Activated naive CD4-positive, alpha-beta T cell treated with Interleukin-2 at 50 U/mL for 16 hours (primary cell): Measurements from ENCODE around the gene ATP5PD.
A peak's percentile ranks its signal among the peaks of the same experiment; 100 is the strongest.
"Not testable (repeated sequence)": the region's sequence is repeated elsewhere in the genome, so short reads cannot be mapped to it uniquely, and the experiment has no call there.

Experiments used
- DNase-seq: peaks from one replicate; pipeline ENCODE4 v3.0.0-alpha.2; 2020

Gene ATP5PD

DNA sequence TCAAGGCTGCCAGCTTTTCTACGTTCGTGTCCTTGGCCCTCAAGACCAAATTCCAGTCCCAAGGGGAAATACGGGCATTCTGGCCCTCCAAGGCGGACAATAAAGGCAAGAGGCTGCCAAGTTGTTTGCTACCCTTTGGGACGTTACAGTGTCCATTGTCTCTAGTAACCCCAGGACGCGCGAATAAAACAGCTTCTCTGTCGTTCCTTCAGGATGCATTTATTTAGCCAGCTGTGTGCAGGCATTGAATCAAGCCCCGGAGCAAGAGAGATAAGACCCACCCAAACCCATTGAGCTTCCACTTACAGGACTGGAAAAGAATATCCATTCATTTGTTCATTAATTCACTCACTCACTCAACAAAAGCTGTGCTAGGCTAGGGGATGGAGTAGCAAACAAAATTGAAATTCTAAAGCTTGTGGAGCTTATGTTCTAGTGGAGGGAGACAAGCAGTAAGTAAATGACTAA is 33.6 kb downstream of the ATP5PD start:
- DNase-seq, result no peak

DNA sequence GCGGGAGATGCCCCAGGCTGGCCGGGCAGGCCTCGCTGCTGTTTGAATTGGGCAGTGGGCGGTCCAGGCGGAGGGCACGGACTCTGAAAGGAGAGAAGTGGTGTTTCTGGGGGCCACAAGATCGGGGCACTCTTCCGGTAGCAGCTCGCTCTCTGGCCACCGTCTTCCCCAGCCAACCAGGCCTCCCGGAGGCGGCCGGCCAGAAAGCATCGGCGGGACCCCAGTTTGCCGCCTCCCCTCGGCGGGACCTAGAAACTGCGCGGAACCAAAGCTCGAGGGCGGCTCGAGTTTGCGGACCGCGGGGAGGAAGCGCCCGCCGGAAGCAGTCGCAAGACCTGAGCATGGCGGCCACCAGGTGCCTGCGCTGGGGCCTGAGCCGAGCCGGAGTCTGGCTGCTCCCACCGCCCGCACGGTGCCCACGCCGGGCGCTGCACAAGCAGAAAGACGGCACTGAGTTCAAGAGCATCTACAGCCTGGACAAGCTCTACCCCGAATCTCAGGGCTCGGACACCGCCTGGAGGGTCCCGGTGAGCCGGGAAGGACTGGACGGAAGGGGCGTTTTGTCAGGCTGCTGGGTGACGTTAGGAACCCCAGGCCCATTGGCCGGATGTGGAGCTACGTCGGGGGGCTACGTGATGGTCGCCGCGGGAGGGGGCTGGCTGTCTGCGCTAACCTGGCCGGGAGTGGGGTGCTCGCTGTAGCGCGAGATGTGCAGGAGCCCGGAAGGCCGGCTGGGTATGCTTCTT is 34.2 kb downstream of the ATP5PD start, which contains the start of gene MRPL58:
MRPL58 (plus strand) TSS at position 325 of the 746 bp plus-strand sequence; CDS start at position 342, 17 bp downstream.
- DNase-seq, result peak; percentile 84

DNA sequence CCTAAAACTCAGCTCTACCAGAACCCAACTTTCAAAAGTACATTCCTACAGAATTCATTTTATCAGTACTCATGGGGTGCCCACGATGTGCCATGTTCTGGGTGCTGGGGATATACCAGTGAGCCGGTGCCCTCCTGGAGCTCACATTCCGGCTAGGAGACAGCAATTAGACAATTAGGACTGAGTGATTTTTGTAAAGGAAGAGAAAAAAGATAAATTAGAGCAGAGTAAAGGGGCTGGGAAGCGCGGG is 34.7 kb downstream of the ATP5PD start:
- no peak for DNase-seq

DNA sequence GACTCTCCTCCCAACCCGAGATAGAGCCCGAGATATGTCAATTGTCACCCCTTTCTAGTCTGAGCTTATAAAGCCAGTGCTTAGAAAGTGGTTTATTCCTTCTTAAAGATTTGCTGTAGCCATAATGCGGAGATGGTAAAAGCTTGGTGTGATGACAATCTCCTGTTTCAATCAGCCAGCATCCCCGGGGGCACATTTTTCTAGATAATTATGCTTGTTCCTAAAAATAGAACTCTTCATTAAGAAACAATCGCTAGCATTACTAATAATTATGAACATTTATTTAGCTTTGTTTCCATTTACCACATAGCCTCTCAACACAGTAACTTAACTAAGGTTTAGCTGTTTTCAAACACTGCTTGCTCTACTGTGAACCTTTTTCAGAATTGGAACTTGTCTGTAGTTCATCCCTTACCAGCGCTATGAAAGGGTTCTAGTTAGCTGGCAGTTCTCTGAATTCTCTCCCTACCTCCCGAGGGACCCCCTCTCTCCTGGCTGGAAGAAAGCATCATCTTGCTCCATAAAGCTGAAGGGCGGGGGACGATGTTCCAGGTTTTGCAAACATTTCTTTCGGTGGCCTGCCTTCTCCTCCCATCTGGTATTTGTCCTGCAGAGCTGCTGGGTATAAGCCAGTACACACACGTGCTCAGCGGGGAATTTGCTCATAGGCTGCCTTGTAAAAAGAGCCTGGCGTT is 35.2 kb downstream of the ATP5PD start:
- DNase-seq, result no peak

DNA sequence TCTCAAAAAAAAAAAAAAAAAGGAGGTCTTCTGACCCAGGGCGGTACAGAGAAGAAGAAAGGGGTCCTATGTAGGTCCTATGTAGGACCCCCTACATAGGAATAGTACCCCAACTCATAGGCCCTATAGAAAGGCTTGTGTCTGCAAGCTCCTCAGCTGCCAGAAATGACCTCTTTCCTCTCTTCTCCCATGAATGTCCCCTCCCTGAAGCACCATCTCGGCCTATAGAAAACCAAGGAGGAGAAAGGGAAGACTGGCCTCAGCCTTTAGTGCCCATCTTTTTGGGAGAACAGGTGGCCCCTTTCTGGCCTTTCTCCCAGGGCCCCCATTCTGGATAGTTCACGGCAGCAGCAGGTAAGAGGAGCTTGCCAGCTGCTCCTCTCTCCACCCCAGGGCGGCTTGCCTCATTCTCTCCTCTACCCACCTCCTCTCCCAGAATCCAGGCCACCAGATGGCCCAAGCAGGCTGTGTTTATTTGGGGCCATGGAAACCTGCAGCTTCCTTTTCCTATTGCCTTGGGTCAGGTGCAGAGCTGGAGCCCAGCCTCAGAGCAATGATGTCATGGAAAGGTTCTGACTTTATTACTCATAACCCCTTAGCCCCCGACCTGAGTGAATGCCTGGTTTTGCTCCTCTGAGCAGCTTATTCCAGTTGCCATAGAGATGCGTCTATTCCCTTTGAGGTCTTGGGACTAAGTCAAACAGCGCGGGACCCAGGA is 35.9 kb downstream of the ATP5PD start:
- no peak for DNase-seq

DNA sequence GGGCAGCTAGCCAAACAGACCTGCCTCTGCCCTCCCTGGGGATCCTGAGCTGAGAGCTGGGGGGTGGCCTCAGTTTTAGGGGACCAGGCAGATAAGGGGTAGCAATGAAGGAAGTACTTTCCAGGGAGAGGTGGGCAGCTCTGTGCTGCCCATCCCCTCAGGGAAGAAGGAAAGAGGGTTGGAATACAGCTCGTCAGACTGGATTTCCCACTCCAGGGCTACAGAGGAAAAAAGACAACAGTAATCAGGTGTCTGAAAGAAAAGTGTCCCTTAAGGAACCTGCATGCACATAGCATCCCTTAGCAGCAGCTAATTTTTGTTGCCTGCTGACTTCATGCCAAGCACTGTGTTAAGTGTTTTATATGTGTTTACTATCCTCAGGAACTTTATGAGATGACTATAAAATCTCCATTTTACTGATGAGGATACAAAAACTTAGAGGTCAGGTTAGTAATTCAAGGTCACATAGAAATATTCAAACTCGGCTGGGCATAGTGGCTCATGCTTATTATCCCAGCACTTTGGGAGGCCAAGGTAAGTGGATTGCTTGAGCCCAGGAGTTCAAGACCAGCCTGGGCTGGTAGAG is 37.5 kb downstream of the ATP5PD start:
- no peak for DNase-seq

DNA sequence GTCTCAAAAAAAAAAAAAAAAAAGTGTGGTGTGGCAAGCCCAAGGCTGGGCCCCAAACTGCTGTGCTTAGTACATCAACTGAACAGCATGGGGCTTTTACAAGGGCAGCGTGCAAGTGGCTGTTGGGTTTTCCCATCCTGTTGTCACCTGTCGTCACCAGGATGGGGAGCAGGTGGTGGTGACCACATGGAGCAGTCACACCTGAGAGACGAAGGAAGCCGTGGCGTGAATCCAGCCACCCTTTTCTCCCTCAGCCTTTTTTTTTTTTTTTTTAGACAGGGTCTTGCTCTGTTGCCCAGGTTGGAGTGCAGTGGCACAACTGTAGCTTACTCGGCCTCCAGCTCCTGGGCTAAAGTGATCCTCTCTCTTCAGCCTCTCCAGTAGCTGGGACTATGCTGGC is 38.4 kb downstream of the ATP5PD start:
- DNase-seq, result no peak

DNA sequence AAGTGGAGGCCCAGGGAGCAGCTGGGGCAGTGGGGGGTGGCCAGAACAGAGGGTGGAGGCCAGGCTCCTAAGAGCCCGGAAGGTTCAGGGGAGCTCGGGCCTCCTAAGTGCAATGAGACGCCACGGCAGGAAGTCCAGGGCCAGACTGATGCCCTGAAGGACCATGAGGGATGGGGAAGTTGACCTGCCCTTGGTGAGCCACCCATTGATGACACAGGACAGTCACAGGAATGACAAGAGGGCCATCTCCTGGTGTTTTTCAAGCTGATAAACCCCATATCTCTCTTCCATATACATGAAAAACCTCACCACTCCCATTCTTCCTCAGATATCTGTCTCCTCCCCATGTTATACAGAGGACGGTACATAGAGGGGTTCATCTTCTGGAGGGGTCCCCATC is 40.1 kb downstream of the ATP5PD start:
- no peak for DNase-seq

DNA sequence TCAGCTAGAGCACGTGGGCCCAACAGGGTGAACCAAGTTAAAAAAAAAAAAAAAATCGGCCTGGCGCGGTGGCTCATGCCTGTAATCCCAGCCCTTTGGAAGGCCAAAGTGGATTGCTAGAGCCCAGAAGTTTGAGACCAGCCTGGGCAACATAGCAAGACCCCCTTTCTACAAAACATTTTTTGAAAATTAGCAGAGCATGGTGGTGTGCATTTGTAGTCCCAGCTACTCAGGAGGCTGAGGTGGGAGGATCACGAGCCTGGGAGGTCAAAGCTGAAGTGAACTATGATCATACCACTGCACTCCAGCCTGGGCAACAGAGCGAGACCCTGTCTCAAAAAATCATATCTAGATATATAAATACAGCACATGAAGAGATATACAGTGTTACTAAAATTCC is 40.7 kb downstream of the ATP5PD start:
- DNase-seq, result not testable (repeated sequence)

DNA sequence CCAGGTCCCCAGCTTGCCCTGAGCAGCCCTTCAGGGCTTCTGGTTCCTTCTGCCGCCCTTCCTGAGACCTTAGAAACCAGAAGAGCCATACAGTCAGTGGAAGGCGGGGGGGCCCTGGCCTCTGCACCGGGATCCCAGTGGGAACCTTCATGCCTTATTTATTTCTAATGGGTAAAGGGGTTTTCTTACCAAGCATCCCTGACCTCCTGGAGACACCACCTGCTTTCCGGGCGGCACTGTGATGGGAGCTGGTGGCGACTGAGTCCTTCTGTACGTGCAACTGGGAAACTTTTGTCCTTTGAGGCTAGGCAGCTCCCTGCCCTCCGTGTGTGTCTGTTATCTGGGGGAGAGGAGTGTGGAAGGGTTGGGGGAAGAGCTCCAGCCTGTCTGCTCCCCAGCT is 41.5 kb downstream of the ATP5PD start:
- no peak for DNase-seq

DNA sequence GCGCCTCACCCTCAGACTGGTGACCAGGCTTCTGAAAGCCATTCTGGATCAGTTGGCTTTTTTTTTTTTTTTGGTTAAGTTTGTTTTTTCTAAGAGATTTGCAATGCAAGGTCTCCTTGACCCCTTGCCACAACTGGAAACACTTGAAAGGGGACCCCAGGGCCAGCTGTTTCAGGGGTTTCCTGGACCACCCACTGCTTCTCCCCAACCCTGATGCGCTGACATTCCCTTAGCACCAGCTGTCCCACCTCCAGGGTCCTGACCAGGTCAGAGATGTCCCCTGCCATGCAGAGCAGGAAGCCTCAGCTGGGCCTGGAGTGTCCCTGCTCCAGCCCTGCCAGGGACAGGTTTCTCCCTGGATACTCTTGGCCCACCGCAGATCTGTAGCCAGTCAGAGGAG is 42.4 kb downstream of the ATP5PD start:
- DNase-seq, result no peak

DNA sequence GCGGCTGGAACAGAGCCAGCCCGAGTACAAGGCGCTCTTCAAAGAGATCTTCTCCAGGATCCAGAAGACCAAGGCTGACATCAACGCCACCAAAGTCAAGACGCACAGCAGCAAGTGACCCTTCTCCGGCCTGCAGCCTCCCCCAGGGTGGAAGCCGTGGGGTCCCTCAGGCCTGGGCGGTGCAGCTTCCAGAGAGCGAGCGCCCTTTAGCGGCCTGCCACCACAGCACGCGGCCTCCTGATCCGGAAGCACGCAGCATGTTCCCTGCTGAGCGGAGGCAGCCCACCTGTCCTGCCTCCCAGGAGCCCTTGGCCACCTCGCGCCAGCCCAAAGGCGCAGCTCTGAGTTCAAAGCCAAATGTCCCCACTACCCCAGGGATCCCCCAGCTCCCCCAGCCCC is 42.8 kb downstream of the ATP5PD start:
- no peak for DNase-seq

DNA sequence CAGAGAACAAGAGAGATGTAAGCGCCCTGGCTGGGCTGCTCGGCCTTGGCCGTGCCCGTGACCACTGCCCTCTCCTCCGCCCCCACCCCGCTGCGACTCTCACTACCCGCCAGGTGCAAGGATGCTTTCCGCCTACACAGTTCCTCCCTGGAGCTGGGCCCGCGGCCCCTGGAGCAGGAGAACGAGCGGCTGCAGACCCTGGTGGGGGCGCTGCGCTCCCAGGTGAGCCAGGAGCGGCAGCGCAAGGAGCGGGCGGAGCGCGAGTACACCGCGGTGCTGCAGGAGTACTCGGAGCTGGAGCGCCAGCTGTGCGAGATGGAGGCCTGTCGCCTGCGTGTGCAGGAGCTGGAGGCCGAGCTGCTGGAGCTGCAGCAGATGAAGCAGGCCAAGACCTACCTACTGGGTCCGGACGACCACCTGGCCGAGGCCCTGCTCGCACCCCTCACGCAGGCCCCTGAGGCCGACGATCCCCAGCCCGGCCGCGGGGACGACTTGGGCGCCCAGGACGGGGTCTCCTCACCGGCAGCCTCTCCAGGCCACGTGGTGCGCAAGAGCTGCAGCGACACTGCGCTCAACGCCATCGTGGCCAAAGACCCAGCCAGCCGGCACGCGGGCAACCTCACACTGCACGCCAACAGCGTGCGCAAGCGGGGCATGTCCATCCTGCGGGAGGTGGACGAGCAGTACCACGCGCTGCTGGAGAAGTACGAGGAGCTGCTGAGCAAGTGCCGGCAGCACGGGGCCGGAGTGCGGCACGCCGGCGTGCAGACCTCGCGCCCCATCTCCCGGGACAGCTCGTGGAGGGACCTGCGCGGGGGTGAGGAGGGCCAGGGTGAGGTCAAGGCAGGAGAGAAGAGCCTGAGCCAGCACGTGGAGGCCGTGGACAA is 43.5 kb downstream of the ATP5PD start:
- DNase-seq, result no peak

DNA sequence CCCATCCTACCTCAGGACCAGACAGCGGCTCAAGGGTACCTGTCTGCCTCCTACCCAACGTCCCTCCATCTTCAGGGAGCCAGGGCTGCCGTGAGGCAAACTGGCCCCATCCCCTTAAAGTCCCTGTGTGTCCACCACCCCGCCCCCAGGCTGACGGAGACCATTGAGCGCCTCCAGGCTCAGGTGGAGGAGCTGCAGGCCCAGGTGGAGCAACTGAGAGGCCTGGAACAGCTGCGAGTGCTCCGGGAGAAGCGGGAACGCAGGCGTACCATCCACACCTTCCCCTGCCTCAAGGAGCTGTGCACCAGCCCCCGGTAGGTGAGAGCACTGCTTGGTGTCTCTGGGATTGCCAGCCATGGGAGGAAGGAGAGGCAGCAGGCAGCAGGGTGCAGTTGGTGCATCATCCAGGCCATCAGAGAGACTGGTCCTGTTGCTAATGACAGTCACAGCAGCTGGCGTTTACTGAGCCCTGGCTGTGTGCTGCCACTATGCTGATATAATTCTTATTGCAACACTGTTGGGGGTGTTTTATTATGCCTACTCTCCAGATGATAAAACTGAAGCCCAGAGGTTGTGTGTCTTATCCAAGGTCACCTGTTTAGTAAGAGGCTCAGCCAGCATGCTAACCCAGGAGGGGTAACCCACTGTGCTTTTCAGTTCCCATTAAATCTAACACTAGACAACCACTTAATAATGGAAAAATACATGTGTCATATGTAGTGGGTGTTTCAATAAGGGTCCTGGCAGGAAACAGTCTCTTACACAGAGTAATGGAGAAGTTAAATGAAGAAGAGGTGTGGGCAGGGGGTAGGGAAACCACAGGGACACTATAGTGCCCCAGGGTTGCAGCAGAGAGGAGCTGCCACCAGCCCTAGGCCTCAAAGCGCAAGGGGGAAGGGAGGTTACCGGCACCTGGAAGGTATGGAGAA is 44.6 kb downstream of the ATP5PD start:
- no peak for DNase-seq

DNA sequence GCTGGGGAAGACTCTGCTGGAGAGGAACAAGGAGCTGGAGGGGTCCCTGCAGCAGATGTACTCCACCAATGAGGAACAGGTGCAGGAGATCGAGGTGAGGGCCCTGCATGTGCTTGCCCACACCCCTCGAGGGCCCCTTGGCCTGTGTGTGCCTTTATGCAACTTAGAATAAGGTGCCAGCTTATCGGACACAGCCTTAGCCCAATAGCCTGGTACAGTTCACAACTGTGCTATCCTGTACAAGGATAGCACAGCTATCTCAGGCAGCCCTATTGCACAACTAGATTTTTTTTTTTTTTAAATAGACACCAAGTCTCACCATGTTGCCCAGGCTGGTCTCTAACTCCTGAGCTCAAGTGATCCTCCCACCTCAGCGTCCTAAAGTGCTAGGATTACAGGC is 47.2 kb downstream of the ATP5PD start:
- no peak for DNase-seq

DNA sequence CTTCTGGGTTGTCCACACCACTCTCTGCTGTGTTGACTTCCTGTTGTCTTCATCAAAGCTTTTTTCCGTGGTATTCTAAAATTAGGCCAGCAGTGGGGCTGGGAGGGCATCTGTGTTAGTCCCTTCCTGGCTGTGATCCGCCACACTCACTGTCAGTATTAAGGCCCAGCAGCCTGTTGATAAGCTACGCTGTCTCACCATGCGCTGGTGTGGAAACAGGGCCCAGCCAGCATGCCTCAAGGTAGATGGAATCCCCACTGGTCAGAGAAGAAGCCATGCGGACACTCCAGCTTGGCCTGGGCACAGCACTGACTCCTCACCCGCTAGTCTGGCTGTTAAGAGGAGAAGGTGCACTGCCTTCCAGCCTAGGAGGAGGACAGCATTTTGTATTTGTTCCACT is 48.0 kb downstream of the ATP5PD start:
- DNase-seq, result no peak

DNA sequence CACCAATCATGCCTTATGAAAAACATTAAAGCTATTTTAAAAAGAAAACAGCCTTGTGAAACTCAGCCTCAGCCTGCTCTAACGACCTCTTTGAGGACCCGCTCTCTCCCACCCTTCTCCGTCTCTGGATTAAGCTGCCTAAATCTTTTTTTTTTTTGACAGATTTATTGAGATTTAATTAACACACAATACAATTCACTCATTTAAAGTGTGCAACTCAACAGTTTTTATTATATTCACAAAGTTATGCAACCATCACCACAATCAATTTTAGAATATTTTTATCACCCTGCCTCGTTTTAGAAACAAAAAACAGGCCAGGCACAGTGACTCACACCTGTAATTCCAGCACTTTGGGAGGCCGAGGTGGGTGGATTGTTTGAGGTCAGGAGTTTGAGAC is 50.9 kb downstream of the ATP5PD start:
- DNase-seq, result no peak

DNA sequence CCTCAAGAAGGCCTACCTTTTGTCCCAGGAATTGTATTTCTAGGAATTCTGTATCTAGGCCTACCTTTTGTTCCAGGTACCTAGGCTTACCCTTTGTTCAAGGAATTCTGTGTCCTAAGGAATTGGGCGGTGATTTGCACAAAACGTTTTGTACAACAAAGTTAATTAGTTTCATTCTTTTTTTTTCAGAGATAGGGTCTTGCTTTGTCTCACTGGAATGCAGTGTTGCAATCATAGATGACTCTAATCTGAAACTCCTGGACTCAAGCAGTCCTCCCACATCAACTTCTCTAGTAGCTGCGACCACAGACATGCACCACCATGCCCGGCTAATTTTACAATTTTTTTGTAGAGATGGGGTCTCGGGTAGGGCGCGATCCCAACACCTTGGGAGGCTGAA is 52.3 kb downstream of the ATP5PD start:
- DNase-seq, result no peak

DNA sequence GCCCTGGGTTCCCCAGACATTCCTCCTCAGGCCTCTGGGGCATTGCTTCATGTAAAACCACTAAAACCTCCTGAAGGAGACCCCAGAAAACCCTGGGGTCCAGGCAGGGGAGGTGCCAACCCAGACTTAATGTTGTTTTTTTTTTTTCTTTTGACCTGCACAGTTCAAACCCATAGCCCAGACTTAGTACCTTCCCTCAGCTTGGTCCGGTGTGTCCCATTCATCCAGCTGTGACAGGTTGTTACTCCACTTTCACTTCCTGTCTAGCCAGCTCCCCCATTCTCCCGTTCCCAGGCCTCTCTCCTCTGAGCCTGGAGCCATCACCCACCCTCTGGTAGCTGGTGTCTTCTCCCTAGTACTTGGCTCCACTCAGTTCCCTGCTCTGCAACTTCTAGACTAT is 54.5 kb downstream of the ATP5PD start:
- DNase-seq, result no peak

DNA sequence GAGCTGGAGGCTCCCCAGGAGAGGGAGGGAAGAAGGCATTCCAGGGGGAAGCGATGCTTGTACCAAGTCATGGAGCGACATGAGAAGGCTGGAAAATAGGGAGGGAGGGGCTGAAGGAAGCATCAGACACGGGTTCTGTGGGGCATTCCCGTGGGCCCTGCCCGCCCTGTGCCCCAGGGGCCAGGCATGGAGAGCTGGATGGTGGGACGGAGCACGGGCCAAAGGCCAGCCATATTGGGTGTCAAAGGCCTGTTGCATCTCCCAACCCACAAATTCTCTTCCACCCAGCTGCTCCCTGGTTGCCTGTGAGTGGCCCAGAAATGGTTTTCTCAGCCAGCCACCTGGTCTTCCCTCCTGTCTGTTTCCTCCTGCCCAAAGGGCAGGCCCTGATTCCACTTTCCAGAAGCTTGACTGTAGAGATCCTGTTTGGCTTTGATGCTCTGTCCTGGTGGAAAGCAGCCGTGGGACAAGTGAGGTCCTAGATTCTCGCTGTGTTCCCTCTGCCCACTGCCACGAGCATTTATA is 56.1 kb downstream of the ATP5PD start:
- no peak for DNase-seq
